HepG2 (cell line): ENCODE data around the gene LRP5. TPM values are rescaled to one million over a fixed set of nuclear protein-coding genes. Genes with fewer than 3 reads are reported as not detected.
A peak's percentile ranks its signal among the peaks of the same experiment; 100 is the strongest.

Experiments
- ARNTL ChIP-seq: sonication (generic); formaldehyde crosslinking; IDR thresholded peaks from 2 replicates; pipeline ENCODE4 v1.4.0; 2020; ENCODE audit warnings: mild to moderate bottlenecking, missing genetic modification reagents
- ATAD3A ChIP-seq: sonication (generic); formaldehyde crosslinking; IDR thresholded peaks from 2 replicates; pipeline ENCODE4 v1.4.0; 2020; ENCODE audit warnings: missing genetic modification reagents
- ATF7-NPFF ChIP-seq: sonication (generic); formaldehyde crosslinking; IDR thresholded peaks from 2 replicates; pipeline ENCODE4 v1.8.1; 2023; ENCODE audit warnings: mild to moderate bottlenecking, low read depth, missing genetic modification reagents, moderate library complexity
- DMTF1 ChIP-seq: sonication (generic); formaldehyde crosslinking; IDR thresholded peaks from 2 replicates; pipeline ENCODE4 v1.4.0; 2020; ENCODE audit warnings: mild to moderate bottlenecking, missing genetic modification reagents
- FOSL1 ChIP-seq: sonication (generic); formaldehyde crosslinking; IDR thresholded peaks from 2 replicates; pipeline ENCODE4 v1.9.0; 2021; ENCODE audit warnings: missing genetic modification reagents, borderline replicate concordance
- FOXA1 ChIP-seq, 2 experiments: fragments of 450-650 bp in 1 of 2; sonication (generic) in 1 of 2; formaldehyde crosslinking in 1 of 2; IDR thresholded peaks; 2 replicates each; pipeline versions ENCODE4 v1.4.0 to v1.6.1; 2016 to 2020; ENCODE audit warnings: missing genetic modification reagents in 1 of 2
- HIVEP1 ChIP-seq: sonication (generic); formaldehyde crosslinking; IDR thresholded peaks from 2 replicates; pipeline ENCODE4 v1.4.0; 2020; ENCODE audit warnings: mild to moderate bottlenecking, missing genetic modification reagents
- MEIS1 ChIP-seq: sonication (generic); formaldehyde crosslinking; IDR thresholded peaks from 2 replicates; pipeline ENCODE4 v1.9.0; 2021; ENCODE audit warnings: mild to moderate bottlenecking, missing genetic modification reagents, moderate library complexity, borderline replicate concordance
- PBX2 ChIP-seq: IDR thresholded peaks from 2 replicates; pipeline ENCODE4 v1.6.1; 2016; ENCODE audit warnings: control low read depth
- STAT5B ChIP-seq: sonication (generic); formaldehyde crosslinking; IDR thresholded peaks from 2 replicates; pipeline ENCODE4 v1.4.0; 2020; ENCODE audit warnings: missing genetic modification reagents
- TAF1 ChIP-seq: sonication (generic); formaldehyde crosslinking; IDR thresholded peaks from 2 replicates; pipeline ENCODE4 v1.4.0; 2020; ENCODE audit warnings: missing genetic modification reagents
- ZBED4 ChIP-seq: sonication (generic); formaldehyde crosslinking; IDR thresholded peaks from 2 replicates; pipeline ENCODE4 v1.4.0; 2020; ENCODE audit warnings: missing genetic modification reagents, borderline replicate concordance
- ZNF101 ChIP-seq: sonication (generic); formaldehyde crosslinking; IDR thresholded peaks from 2 replicates; pipeline ENCODE4 v1.4.0; 2020; ENCODE audit warnings: mild to moderate bottlenecking, low read depth, missing genetic modification reagents, borderline replicate concordance
- ZNF263 ChIP-seq: sonication (generic); formaldehyde crosslinking; IDR thresholded peaks from 2 replicates; pipeline ENCODE4 v1.4.0; 2020; ENCODE audit warnings: missing genetic modification reagents
- ZNF503 ChIP-seq: sonication (generic); formaldehyde crosslinking; IDR thresholded peaks from 2 replicates; pipeline ENCODE4 v1.4.0; 2020; ENCODE audit warnings: missing genetic modification reagents
- ZNF7 ChIP-seq: IDR thresholded peaks from 2 replicates; pipeline ENCODE4 v1.6.1; 2016; ENCODE audit warnings: missing biosample characterization, missing genetic modification reagents
- ZNF720 ChIP-seq: sonication (generic); formaldehyde crosslinking; IDR thresholded peaks from 2 replicates; pipeline ENCODE4 v1.4.0; 2020; ENCODE audit warnings: missing genetic modification reagents
- ZNF737 ChIP-seq: sonication (generic); formaldehyde crosslinking; IDR thresholded peaks from 2 replicates; pipeline ENCODE4 v1.5.0; 2020; ENCODE audit warnings: missing genetic modification reagents, mild to moderate bottlenecking, borderline replicate concordance
- ZNF775 ChIP-seq: sonication (generic); formaldehyde crosslinking; IDR thresholded peaks from 2 replicates; pipeline ENCODE4 v1.4.0; 2020; ENCODE audit warnings: missing genetic modification reagents, mild to moderate bottlenecking, moderate library complexity, borderline replicate concordance
- polyA plus RNA-seq, 8 experiments: library from polyadenylated mRNA; depleted of rRNA in 3 of 8; stranded (reverse) in 7 of 8; unstranded in 1 of 8; fragments of >200 nt; fragmentation: Illumina TruSeq in 4 of 8; extraction: Trizol in 4 of 8; gene quantifications; 2 replicates each; pipeline versions ENCODE4 v1.2.1 to v1.2.3, GENCODE V29; 2011 to 2016; ENCODE audit warnings: low read depth in 4 of 8, missing spikeins in 1 of 8, mixed read lengths in 1 of 8; ENCODE audit not compliant: insufficient read depth in 1 of 8
- total RNA-seq, 5 experiments: library from RNA; depleted of rRNA; stranded (reverse); fragments of >200 nt; fragmentation: Illumina TruSeq; extraction: Trizol; gene quantifications; 2 replicates each; pipeline ENCODE4 v1.2.3, GENCODE V29; 2016; ENCODE audit warnings: low read depth in 1 of 5

The LRP5 gene
- total and polyA plus RNA-seq, 2 of the 13 experiments (the other 11 are each of a cell fraction or from before 2014, with no cell fraction given): 40.4 to 64.0 TPM

GRCh38 chr11:68315171-68315920 lies 3.0 kb downstream of the LRP5 start (continued):
- TF ChIP-seq DMTF1 (CRISPR knock-in tag): no peak
- 0 out of 2 replicates have a peak, but pooled peaks have one; percentile 70 for TF ChIP-seq HIVEP1 (CRISPR knock-in tag)
- TF ChIP-seq ZBED4: peak; percentile 63; the same call in 1 of the 2 replicates
- no peak for TF ChIP-seq ZNF775
- no peak for TF ChIP-seq ZNF720
- TF ChIP-seq ATF7-NPFF: 0 out of 2 replicates have a peak, but pooled peaks have one; percentile 37
- TF ChIP-seq ZNF101 (CRISPR knock-in tag): no peak
- TF ChIP-seq TAF1 (CRISPR knock-in tag): peak; percentile 82
- no peak; the same call in 1 of the 2 replicates for TF ChIP-seq ZNF263 (CRISPR knock-in tag)
- no peak for TF ChIP-seq ZNF737
- TF ChIP-seq MEIS1 (CRISPR knock-in tag): peak; percentile 44; the same call in 1 of the 2 replicates
- TF ChIP-seq PBX2 (CRISPR knock-in tag): no peak
- TF ChIP-seq ATAD3A (CRISPR knock-in tag): no peak
- no peak for TF ChIP-seq STAT5B (CRISPR knock-in tag)
- TF ChIP-seq ZNF7 (CRISPR knock-in tag): 0 out of 2 replicates have a peak, but pooled peaks have one; percentile 1
- TF ChIP-seq FOSL1 (CRISPR knock-in tag): no peak
- peak; percentile 74 for TF ChIP-seq ZNF503 (CRISPR knock-in tag)
- peak; percentile 56; the same call in 1 of the 2 replicates for TF ChIP-seq ARNTL (CRISPR knock-in tag)
- no peak for TF ChIP-seq FOXA1 (IDR thresholded peaks at IDR 0.05)
- peak; percentile 61 for TF ChIP-seq FOXA1 (CRISPR knock-in tag; IDR thresholded peaks at IDR 0.05)
